ENCODE results near the gene FBXW8. TPM values are rescaled to one million over a fixed set of nuclear protein-coding genes. Genes with fewer than 3 reads are reported as not detected.

Gene FBXW8
- total RNA-seq, 1 experiment from 2014 or later, result 9.1 TPM

DNA sequence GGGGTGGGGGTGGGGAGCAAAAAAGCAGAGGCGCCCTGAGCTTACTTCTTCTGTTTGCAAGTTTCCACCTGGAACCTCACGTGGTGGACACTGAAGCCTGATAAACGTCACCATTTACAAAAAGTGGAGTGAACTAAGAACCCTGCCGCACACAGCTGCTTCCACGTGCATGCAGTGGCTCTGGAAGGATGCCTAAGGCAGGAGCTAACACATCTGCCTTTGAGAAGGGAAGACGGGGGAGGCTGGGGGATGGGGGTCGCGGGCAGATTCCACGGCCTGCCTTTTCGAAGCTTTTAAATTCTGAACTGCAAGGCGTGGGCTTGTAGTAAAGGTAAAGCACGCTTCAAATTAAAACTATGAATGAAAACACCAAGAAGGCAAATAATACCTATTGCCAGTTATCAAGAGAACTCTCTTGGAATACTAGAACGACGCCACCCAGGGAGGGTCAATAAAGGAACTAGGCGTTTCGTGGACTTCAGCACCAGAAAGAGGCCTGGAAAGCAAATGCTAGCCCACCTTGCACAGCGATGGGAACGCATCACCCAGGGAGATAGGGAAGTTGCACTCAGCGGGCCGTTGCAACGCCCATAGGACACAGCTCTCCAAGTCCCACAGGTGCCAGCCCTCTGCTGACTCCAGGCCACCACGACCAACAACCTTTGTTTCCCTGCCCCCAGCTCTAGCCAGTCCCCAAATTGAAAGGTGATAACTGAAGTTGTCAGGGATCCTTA is 126.7 kb downstream of the FBXW8 start:
- DNase-seq (ENCODE audit: low read depth), result no peak

DNA sequence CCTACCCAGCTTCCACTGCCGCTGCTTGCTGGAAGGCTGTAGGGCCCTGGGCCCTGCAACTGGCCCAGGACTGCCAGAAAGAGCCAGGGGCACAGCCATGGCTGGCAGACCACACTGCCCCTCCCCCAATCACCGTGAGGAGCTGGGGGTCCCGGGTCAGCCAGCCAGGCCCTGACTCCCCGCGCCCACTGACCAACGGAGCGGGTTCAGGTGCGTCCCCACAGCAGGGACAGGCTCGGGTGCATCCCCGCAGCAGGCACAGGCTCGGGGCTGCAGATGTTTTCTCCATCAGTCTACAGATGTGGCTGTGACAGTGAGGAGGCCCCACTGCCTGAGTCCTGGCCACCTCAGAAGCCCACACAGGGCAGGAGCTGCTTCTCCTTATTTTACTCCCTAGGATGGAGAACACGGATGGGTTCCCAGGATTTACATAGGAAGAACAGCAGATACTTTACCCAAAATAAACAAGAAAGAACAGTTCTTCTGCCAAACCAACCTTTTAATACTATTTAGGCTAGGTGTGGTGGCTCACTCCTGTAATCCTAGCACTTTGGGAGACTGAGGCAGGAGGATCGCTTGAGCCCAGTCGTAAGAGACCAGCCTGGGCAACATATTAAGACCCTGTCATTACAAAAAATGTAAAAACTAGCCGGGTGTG is 127.4 kb downstream of the FBXW8 start:
- no peak for DNase-seq (ENCODE audit: low read depth)

DNA sequence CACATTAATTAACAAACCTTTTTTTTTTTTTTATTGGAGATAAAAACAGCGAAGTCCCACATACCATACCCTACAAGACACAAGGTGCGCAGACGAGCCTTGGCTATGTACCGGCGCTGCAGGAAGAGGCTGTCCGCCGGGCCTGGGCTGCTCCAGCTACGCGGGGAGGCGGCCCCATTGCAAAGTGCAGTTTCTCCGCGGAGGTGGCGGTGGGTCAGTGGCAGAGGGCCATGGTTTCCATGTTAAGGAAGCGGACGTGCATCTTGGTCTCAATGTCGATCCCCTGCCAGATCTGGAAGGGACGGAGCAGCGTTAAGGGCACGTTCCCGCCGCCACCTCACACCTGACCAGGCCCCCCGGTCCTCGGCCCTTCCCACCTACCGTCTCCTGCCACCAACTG is 128.2 kb downstream of the FBXW8 start:
- no peak for DNase-seq (ENCODE audit: low read depth)

DNA sequence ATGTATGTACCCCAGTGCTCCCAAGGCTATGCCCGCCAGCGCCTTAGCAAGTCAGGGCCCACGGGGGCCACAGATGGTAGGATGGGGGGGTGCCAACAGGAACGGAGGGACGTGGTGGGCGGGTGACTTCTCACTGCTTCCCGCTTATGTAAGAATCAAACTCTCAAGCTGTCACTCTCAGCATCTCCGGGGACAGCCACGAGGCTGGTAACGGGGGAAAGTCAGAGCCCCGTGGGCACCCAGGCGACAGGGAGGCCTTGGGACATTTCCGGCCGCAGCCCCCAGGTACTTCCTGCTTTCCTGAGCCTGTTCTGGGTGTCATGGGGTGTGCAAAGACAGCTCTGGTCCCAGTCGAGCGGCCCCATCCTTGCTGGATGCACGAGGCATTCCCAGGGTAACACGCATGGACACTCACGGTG is 129.2 kb downstream of the FBXW8 start:
- no peak for DNase-seq (ENCODE audit: low read depth)

DNA sequence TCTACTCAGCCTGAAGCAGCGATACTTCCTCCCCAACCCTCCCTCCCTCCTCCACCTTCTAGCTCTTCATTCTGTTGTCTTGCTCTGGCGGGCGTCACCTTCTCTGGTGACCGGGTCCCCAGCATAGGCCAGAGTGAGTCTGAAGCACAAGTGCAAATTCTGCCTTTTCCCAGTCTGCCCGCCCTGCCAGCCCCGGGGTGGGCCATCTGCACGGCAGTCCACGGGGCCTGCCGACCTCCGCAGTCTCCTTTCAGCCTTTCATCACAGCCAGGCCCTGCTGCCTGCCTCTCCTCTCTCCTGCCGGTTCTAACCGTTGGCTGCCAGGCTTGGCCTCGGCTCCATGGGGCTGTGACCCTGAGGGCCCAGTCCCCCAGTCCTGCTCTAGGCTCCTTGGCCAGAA is 129.7 kb downstream of the FBXW8 start:
- DNase-seq (ENCODE audit: low read depth), result no peak

DNA sequence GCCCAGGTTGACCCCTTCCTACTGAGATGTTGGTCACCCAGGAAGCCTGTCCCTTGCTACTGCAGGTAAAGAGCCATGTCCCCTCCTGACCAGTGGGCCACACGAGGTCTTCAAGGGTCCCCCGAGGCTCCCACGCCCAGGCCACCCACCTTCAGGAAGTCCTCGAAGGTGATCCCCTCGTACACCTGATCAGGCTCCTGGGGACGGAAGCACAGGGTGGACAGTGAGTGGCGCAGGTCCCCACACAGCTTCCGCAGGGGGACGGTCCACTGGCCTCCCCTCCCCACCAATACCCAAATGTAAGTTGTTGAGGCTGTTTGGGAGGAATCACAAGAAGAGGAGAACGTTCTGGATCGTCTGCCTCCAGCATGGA is 131.0 kb downstream of the FBXW8 start:
- no peak for DNase-seq (ENCODE audit: low read depth)

DNA sequence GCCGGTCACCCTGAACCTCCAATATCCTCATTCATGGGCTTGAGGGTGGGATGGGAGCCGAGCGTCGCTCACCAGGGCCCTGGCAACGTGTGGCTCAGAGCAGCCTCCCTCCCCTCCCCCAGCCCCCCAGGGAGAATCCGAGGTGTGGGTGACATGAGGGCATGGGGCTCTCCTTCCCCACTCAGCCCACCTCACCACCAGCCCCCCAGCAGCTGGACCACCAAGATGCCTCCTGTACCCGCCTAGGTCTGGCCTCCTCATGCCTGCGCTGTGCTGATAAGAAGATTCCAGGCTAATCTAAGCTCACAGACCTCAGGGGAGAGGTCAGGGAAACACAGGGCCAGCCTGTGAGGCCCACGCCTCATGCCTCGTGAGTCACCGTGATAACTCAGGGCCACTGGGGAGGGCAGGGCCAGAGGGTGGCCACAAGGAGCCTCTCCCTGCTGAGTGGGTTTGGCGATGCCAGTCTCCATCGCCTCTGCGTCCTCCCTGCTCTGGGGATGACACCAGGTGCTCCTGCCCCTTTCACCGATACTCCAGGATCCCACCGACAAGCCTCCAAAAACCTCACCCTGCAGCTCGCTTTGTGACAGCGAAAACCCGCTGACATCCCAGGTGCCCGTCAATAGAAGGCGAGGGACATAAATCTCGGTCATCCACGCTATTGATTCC is 131.6 kb downstream of the FBXW8 start:
- DNase-seq (ENCODE audit: low read depth), result no peak

DNA sequence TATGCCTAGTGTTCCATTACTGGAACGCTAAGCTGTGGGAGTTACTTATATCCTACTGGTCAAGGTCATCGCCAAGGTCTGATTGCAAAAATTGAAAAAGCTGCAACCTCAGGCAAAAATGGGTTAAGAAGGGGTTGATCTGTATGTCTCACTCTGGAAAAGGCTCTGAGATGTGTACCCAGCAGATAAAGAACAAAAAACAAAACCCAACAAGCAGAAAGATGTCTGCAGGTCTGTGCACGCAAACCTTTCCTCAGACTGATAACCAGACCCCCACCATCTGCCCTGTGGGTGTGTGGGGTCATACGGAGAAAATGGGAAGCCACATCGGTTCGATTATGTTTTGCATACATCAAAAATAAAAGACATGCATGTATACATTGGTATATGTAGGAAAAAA is 132.1 kb downstream of the FBXW8 start:
- no peak for DNase-seq (ENCODE audit: low read depth)

DNA sequence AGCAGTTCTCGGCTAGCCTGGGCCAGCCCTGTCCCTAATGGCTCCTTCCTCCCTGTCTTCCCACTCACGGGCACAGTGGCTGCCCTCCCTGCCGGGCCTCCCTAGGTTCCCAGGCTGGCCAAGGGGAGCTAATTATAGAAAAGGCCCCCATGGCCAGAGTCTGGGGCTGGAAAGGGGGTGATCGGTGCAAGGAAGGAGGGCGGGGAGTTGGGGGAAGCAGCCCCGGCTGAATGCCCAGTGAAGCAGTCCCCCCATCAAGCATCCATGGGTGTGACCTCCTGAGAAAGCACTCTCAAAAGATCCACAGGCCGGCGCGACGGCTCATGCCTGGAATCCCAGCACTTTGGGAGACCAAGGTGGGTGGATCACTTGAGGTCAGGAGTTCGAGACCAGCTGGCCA is 133.6 kb downstream of the FBXW8 start:
- DNase-seq (ENCODE audit: low read depth), result no peak

DNA sequence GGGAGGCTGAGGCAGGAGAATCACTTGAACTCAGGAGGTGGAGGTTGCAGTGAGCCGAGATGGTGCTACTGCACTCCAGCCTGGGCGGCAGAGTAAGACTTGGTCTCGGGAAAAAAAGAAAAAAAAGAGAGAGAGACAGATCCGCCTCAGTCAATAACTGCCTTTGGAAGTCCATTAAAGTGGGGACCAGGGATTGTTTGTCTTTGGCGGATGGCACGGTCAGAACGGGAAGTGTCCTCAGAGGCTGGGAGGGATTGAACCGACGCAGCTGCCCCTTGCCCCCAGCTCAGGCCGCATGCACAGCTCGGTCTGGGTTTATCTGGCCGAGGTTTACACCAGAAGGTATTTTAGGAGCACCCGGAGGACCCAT is 134.0 kb downstream of the FBXW8 start:
- no peak for DNase-seq (ENCODE audit: low read depth)

DNA sequence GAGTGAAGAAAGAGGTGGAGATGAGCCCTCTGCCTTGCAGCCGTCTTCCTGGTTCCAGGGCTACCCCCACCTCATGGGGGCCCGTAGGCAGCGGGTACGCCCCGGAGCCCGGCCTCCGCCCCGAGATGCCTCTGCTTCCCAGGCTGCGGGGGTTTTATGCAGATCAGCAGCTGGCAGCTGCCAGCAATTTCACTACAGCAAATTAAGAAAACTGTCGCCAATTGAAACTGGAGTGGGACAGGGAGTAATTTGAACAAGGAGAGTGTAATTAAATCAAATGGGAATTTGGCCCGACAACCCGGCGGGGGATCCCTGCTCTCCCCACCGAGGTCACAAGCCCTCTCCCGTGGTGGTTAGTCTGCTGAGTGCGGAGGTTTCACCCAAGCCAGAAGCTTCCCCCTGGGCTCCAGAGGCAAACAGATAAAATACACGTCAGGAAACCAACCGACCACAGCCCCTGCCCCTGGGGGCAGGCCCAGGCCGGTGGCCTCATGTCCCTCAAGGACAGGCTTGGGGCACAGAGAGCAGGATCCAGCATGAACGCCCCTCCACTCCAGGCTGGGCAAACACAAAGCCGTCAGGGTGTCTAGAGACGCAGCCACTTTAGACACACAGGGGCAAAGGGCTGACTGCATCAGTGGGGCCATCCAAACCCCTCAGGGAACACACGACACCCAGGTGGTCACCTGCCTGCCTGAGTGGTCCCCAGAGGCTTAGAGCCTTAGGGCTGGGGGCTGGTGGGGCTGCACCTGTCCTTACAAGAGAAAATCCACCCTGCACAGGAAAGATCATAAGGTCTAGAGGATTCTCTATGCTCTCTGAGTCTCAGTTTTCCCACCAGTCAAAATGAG is 134.6 kb downstream of the FBXW8 start:
- no peak for DNase-seq (ENCODE audit: low read depth)

DNA sequence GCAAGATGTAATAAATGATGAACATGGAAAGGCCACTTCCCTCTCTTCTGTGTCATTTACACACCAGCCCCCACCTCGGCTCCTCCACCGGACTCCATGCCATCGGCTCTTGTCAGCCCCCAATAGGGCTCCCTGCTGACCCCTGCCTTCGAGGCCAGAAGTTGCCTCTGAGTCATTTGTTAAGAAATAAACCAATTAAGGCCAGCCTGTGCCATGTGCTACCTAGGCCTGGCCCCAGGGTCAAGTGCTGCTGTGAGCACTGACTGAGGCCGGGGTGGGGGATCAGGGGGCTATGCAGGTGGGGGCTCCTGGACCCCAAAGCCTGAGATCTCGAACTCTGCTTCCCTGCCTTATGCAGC is 135.2 kb downstream of the FBXW8 start:
- DNase-seq (ENCODE audit: low read depth), result no peak

DNA sequence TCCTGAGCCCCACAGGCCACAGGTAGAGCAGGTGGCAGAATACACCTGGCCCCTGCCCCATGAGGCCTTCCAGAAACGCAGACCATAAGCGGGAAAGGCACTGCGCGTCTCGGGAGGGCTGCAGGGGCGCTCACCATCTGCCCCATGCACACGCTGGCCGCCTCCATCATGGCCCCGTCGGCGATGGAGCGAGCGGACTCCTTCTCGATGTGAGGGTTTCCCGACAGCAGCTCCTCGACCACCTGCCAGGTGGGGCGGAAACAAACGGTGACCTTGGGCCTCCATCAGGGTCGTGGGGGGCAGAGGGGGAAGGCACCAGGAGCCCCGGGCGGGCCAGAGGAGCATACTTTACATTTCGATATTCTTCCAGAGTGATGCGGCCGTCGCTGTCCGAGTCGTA is 135.7 kb downstream of the FBXW8 start:
- no peak for DNase-seq (ENCODE audit: low read depth)

DNA sequence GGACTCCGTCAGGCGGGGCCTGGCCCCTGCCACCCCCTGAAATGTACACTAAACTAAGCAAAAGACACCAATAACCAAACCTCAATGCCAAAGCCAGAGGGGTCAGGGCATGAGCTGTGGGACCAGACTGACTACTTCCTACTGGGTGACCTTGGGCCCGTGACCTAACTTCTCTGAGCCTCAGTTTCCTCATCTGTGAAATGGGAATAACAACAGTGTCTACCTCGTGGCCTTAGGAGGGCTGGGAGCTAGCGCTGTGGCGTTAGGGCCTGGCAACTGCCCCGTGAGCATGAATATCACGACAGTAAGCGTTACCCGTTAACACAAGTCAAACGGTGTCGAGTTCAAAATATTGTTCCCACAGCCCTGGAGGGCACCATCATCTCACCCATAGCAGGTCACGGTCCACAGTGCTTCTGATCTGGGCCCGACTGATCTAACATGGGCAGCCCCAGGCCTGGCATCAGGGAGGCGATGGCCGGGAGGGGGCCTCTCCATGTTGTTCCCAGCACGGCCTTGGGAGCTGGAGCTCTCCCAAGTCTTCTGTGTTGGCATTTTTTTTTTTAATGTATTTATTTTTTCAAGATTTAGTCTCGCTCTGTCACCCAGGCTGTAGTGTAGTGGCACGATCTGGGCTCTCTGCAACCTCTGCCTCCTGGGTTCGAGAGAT is 136.2 kb downstream of the FBXW8 start:
- no peak for DNase-seq (ENCODE audit: low read depth)

DNA sequence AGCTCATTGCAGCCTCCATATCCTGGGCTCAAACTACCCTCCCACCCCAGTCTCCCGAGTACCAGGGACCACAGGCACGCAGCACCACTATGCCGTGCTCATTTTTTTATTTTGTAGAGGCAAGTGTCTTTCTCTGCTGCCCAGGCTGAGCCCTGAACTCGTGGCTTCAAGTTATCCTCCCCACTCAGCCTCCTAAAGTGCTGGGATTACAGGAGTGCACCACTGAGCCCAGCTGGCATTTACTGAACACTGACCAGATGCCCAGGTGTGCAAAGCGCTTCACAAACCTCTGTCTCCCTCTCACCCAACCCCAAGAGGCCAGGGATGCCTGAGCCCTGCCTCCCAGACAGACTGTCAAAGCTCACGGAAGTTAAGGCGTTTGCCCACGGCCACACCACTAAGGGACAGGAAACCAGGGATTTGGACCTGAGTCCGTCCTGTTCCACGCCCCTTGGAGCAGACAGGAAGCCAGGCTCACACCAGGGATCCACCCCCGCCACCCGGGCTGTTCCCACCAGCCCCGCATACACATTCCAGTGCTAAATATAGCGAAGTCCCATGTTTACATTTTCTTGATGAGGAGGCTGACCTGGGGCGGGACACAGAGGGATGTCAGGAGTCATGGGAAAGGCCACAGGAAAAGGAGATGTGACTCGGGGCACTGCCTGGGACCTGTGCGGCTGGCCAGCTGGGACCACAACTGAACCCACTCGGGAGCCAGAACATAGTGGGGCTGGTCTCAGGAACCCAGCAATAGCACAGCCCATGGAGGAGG is 137.2 kb downstream of the FBXW8 start:
- DNase-seq (ENCODE audit: low read depth), result peak; percentile 33

DNA sequence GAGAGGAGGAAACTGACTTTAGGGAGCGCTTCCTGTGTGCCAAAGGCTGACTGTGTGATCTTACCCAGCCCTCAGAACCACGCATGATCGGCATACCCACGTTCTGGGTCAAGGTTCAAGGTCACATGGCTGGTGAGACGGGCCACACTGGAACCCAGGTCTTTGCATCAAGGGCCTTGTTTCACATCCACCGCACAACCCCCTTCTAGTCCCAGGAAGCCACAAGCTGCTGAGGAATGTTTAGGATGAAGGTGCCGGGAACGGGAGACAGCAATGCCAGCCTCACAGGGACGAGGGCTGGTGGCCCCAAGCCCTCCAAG is 137.8 kb downstream of the FBXW8 start:
- DNase-seq (ENCODE audit: low read depth), result no peak

DNA sequence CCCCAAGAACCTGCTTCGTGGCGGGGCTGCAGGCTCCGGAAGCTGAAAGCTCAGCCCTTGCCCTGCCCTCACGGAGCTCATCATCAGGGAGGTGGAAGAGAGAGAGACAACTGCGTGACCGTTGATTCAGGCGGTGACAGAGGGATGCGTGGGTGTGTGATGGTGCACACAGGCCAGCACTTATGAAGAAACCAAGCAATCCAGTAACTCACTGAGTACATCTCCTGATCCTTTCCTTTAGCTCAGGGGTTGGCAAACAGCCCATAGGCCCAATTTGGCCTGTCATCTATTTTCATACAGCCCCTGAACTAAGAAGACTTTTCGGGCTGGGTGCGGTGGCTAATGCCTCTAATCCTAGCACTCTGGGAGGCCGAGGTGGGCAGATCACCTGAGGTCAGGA is 138.5 kb downstream of the FBXW8 start:
- DNase-seq (ENCODE audit: low read depth), result no peak

DNA sequence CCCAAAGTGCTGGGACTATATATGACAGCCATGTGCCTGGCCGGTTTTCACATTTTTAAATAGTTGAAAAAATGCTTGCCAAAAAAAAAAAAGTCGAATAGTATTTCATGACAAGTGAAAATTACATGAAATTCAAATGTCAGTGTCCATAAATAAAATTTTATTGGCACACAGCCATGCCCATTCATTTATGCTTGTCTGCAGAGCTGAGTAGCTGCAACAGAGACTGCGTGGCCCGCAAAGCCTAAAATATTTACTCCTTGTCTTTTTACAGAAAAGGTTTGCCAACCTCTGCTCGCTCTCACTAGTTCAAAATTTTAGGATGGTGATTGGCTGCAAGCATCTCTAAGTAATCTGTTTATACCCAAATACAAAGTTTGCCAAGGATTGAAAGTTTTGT is 139.3 kb downstream of the FBXW8 start:
- no peak for DNase-seq (ENCODE audit: low read depth)

DNA sequence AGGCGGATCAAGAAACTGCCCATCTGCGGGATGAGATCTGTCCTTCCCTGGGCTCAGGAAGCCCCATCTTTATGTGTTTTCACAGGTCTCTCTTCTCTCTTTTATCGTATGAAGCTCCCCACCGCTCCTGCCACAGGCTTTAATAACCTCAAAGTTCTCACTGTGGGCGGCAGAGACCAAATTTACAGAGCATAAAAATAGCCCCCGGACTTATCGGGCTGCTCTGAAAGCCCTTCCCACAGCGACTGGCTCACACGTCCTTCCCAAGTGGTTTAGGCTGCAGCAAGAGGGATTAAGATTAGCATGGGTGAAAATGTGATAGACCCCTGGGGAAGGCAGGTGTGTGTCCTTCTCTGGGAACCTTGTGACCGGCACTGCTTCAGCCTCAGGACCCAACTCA is 140.6 kb downstream of the FBXW8 start:
- DNase-seq (ENCODE audit: low read depth), result no peak

DNA sequence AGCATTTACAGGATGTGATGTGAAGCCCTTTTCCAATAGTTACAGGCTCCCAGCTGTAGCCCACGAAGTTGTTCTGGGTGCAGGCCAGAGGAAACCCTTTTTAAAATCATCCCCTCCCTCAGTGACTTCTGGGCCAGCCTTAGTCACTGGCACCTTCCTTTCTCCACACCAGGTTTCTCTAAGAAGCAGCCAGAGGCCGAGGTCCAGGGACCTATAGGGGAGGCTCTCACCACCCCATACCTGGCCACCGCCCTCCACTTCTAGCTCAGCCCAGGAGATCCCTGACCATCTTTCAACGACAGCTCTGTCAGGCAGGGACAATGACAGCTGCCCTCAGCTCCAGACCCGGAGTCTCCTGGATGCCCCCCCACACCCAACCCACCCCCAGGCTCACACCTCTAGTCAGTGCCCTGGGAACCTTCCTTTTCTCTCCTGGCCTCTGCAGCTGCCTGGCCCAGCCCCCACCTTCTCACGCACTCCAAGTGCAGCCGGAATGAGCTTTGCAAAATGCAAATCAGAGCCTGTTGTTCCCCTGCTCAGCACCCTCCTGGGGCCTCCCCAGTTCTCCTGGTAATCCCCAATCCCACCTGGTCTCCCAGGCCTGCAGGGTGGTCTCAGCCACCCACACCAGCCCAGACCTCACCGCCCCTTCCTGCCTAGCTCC is 141.8 kb downstream of the FBXW8 start:
- DNase-seq (ENCODE audit: low read depth), result no peak
